GM10248 (cell line): Measurements from ENCODE around the gene CABP2.

Source experiments
- CTCF ChIA-PET: fragments of 300-600 bp; sonication (Branson Sonifier 250); formaldehyde crosslinking; extraction: SDS; loops from one replicate; lab custom pipeline; 2021; ENCODE audit warnings: antibody characterized with exemption; lab: Yijun Ruan, JAX
- POLR2A ChIA-PET: fragments of 350-650 bp; sonication (Branson Sonifier 250); formaldehyde crosslinking; extraction: SDS; loops from one replicate; lab custom pipeline; 2020; ENCODE audit warnings: antibody characterized with exemption; lab: Yijun Ruan, JAX
- DNase-seq: peaks from one replicate; pipeline ENCODE4 v3.0.0; 2012; ENCODE audit errors: extremely low spot score
- CTCF ChIP-seq: IDR thresholded peaks from 2 replicates; pipeline ENCODE4 v1.5.1; 2012; ENCODE audit warnings: mild to moderate bottlenecking, low read depth; ENCODE audit errors: extremely low read depth, missing control alignments, control extremely low read depth

CABP2 gene

GRCh38 chr11:67522338-67522737 lies 908 bp downstream of the CABP2 start:
- ChIA-PET CTCF (no interaction called here), POLR2A (interaction anchor here (0.6 kb wide), 1 partner anchor 128 kb away, joined by 4 read pairs; the partner anchor contains the start of gene ACY3)
- TF ChIP-seq CTCF = no peak
- no peak for DNase-seq

- POLR2A ChIA-PET = interaction anchor here (0.6 kb wide), 1 partner anchor 129 kb away, joined by 4 read pairs; the partner anchor contains the start of gene ACY3
- no peak for DNase-seq
- CTCF ChIA-PET = interaction anchor here (1.3 kb wide), 1 partner anchor 10 kb away, joined by 3 read pairs; no protein-coding TSS in a partner anchor
- TF ChIP-seq CTCF = no peak
These were observed 1.3 kb downstream of the CABP2 start for GRCh38 chr11:67521924-67522323.

GRCh38 chr11:67520856-67521824 lies 2.1 kb downstream of the CABP2 start:
- POLR2A ChIA-PET = interaction anchor here (0.6 kb wide), 1 partner anchor 130 kb away, joined by 4 read pairs; the partner anchor contains the start of gene ACY3
- DNase-seq = no peak
- CTCF ChIA-PET = interaction anchor here (1.0 to 1.3 kb wide), 2 partner anchors 9 to 16 kb away, joined by 3 read pairs; partner anchors contain the start of gene PITPNM1
- TF ChIP-seq CTCF = no peak

GRCh38 chr11:67519726-67520125 lies 3.5 kb downstream of the CABP2 start:
- ChIA-PET POLR2A (no interaction called here), CTCF (no interaction called here)
- no peak for TF ChIP-seq CTCF
- DNase-seq = no peak

- TF ChIP-seq CTCF = no peak
- ChIA-PET CTCF (interaction anchor here (1.0 to 1.2 kb wide), 2 partner anchors 12 to 24 kb away, joined by 3 to 4 read pairs; no protein-coding TSS in a partner anchor), POLR2A (no interaction called here)
- DNase-seq = no peak
These were observed 5.3 kb downstream of the CABP2 start for GRCh38 chr11:67517784-67518552.

GRCh38 chr11:67516806-67517205 lies 6.4 kb downstream of the CABP2 start:
- POLR2A ChIA-PET = no interaction called here
- TF ChIP-seq CTCF = no peak
- CTCF ChIA-PET = no interaction called here
- no peak for DNase-seq
